H1 (cell line): ENCODE data around the gene TIMP1. TPM values are rescaled to one million over a fixed set of nuclear protein-coding genes. Genes with fewer than 3 reads are reported as not detected.

Experiments used
- BCL11A ChIP-seq, 2 experiments: IDR thresholded peaks; one replicate each; pipeline ENCODE4 v1.6.1; 2011; ENCODE audit warnings: low read depth in 2 of 2, low read length in 2 of 2, mild to moderate bottlenecking in 2 of 2
- CHD7 ChIP-seq: fragments of 300-600 bp; sonication (generic); IDR thresholded peaks from 2 replicates; pipeline ENCODE4 v1.7.1; 2012; ENCODE audit warnings: low read length, moderate library complexity, mild to moderate bottlenecking, inconsistent platforms; ENCODE audit not compliant: insufficient replicate concordance
- EP300 ChIP-seq, 2 experiments: IDR thresholded peaks; 1 replicate in 1 of 2; 2 replicates in 1 of 2; pipeline ENCODE4 v1.6.1; 2011 to 2012; ENCODE audit warnings: low read depth in 2 of 2, low read length in 2 of 2, mild to moderate bottlenecking in 2 of 2, borderline replicate concordance in 1 of 2, inconsistent platforms in 1 of 2, moderate library complexity in 1 of 2
- HDAC6 ChIP-seq: IDR thresholded peaks from one replicate; pipeline ENCODE4 v1.7.1; 2012; ENCODE audit warnings: low read depth, mild to moderate bottlenecking, inconsistent platforms, low read length, moderate library complexity
- MAFK ChIP-seq: IDR thresholded peaks from 2 replicates; pipeline ENCODE4 v1.6.1; 2012; ENCODE audit warnings: low read depth, mild to moderate bottlenecking, improper control_type of control experiment, low read length
- PHF8 ChIP-seq: fragments of 200-600 bp; sonication (generic); conservative IDR thresholded peaks from 2 replicates; pipeline ENCODE4 v1.7.1; 2012; ENCODE audit warnings: low read depth, mild to moderate bottlenecking, inconsistent platforms, low read length, moderate library complexity
- RAD21 ChIP-seq, 2 experiments: IDR thresholded peaks in 1 of 2; conservative IDR thresholded peaks in 1 of 2; 2 replicates each; pipeline ENCODE4 v1.6.1; 2011; ENCODE audit warnings: low read depth in 2 of 2, low read length in 2 of 2, improper control_type of control experiment in 1 of 2, inconsistent platforms in 1 of 2, mild to moderate bottlenecking in 1 of 2, moderate library complexity in 1 of 2
- SUZ12 ChIP-seq: fragments of 200-600 bp; sonication (generic); IDR thresholded peaks from 2 replicates; pipeline ENCODE4 v1.6.1; 2012; ENCODE audit warnings: mild to moderate bottlenecking, inconsistent platforms, low read length, moderate library complexity, mixed read lengths
- TBP ChIP-seq: IDR thresholded peaks from 2 replicates; pipeline ENCODE4 v1.6.1; 2011; ENCODE audit warnings: low read depth, low read length, improper control_type of control experiment
- polyA plus RNA-seq, 7 experiments: library from polyadenylated mRNA; depleted of rRNA in 3 of 7; stranded (reverse) in 5 of 7; unstranded in 2 of 7; fragments of >200 nt in 5 of 7; fragments of 200-250 nt in 2 of 7; gene quantifications; 1 replicate in 5 of 7; 2 replicates in 1 of 7; 4 replicates in 1 of 7; pipeline versions ENCODE4 v1.2.1 to v1.2.3, GENCODE V29; 2011 to 2013; ENCODE audit warnings: missing spikeins in 2 of 7, mixed read lengths in 2 of 7
- total RNA-seq: library from RNA; stranded (reverse); fragmentation: NEBNext Ultra II Directional; extraction: Animal tissue kit (Norgen Biotek cat#: 25700); gene quantifications from 2 replicates; pipeline ENCODE4 v1.2.1, GENCODE V29; 2021

The TIMP1 gene
- total and polyA plus RNA-seq, 2 of the 8 experiments (the other 6 are each of a cell fraction or from before 2014, with no cell fraction given): 58.6 to 142 TPM

GRCh38 chrX:47540754-47541538 lies 41.3 kb upstream of the TIMP1 start (continued):
- TF ChIP-seq CHD7: no peak
- no peak for TF ChIP-seq BCL11A (IDR thresholded peaks at IDR 0.05; ENCODE audit: low read depth in 2 of 2, low read length in 2 of 2)
- no peak for TF ChIP-seq PHF8
- 0 out of 3 replicates have a peak, but pooled peaks of 1 of the 2 experiments have one; percentile 4 for TF ChIP-seq EP300 (IDR thresholded peaks at IDR 0.05; ENCODE audit: borderline replicate concordance in 1 of 2, low read depth in 2 of 2, low read length in 2 of 2)
- peak; percentile 47 to 52 for TF ChIP-seq RAD21 (IDR thresholded peaks at IDR 0.05 in 1 of 2, conservative IDR thresholded peaks at IDR 0.05 in 1 of 2; ENCODE audit: low read depth in 2 of 2, low read length in 2 of 2)
- no peak for TF ChIP-seq SUZ12
- TF ChIP-seq TBP: 0 out of 2 replicates have a peak, but pooled peaks have one; percentile 18
- TF ChIP-seq HDAC6: no peak
- TF ChIP-seq MAFK: no peak
